Raji (cell line): ENCODE data around the gene RAB41.

Experiments used
- POLR2A ChIP-seq: IDR thresholded peaks from 2 replicates; pipeline ENCODE4 v1.6.1; 2011; ENCODE audit warnings: low read depth, low read length, control low read depth; ENCODE audit not compliant: insufficient read depth

The RAB41 gene

GRCh38 chrX:70279081-70279480 is 2.9 kb upstream of the RAB41 start:
- no peak for TF ChIP-seq POLR2A

DNA sequence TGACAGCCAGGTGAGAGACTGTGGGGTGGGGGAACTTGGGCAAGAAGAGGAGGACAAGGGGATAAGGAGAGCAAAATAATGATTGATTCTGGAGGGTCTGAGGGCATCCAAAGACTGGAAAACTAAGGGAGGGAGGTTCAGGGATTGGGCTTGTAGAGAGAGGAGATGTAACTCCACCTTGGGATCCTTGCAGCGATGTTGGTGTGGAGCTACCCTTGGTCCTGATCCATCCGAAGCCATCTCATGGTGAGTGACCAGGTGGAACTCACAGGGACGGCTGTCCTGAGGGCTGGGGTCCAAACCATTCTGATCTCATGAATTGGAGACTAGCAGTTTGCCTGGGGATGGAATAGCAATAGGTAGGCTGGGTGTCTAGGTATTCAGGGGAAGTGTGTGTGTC is 1.4 kb upstream of the RAB41 start:
- no peak for TF ChIP-seq POLR2A

DNA sequence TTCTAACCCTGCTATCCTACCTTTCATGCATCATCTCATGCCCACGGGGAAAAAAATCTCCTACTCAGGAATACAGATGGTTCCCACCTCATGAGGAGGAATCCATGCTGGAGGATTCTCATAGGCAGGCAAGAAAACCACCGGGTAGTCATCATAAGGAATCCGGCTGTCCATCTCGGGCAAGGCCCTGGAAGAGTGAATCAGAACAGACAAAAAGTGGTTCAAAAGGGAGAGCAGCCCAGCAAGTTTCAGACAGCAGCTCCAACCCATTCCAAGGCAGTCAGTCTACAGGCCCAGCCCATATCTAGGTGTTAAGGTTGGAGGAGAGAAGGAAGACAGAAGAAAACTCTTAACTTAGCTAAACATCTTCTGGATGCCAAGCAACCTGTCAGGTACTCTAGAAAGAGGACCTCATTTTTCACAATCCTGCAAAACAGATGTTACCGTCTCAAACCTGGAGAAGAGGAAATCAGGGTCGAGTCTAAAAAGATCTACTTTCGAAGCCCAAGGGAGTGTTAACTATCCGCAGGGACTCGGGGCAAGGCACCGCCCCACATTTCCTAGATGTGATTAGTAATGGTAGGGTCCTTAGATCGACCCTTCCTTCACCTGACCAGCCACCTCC is 7.3 kb downstream of the RAB41 start:
- no peak for TF ChIP-seq POLR2A

- peak; percentile 77 for TF ChIP-seq POLR2A
These were observed 8.1 kb downstream of the RAB41 start, which contains the start of the genes KIF4A and PDZD11 for GRCh38 chrX:70289793-70290770. Gene KIF4A (plus strand): TSS chrX:70290104. CDS start chrX:70290459, 355 bp downstream. Gene PDZD11 (minus strand): TSS chrX:70289927. CDS start chrX:70289341, 586 bp downstream.

- no peak for TF ChIP-seq POLR2A
These were observed 10.8 kb downstream of the RAB41 start for GRCh38 chrX:70292788-70293187.

DNA sequence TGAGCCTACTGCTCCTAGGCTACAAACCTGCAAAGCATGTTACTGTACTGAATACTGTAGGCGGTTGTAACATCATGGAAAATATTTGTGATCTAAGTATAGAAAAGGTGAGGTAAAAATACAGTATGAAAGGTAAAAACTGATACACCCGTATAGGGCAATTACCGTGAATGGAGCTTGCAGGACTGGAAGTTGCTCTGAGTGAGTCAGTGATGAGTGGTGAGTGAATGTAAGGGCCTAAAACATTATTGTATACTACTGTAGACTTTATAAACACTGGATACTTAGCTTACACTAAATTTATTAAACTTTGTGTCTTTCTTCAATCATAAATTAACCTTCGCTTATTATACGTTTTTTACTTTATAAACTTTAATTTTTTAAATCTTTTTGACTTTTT is 11.6 kb downstream of the RAB41 start:
- no peak for TF ChIP-seq POLR2A

GRCh38 chrX:70301716-70302115 is 19.7 kb downstream of the RAB41 start:
- no peak for TF ChIP-seq POLR2A

GRCh38 chrX:70313503-70313902 is 31.5 kb downstream of the RAB41 start:
- no peak for TF ChIP-seq POLR2A

DNA sequence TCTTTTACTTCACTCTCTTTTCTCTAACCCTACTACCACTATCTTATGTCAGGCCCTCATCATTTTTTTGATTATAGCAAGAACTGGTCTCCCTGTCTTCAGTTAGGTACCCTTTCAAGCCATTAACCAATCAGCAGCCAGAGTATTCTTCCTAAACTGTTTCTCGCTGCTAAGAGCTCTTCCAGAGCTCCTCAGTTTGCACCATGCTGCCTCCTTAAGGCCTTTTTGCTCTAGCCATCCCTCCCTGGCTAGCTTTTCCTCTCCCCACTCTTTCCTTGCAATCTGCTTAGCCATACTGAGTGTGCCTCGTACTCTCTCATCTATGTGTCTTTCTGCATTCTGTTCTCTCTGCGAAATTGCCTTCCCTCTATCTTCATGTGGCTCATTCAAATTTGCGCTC is 40.8 kb downstream of the RAB41 start:
- no peak for TF ChIP-seq POLR2A

- TF ChIP-seq POLR2A = no peak
These were observed 42.4 kb downstream of the RAB41 start for GRCh38 chrX:70324326-70324725.

- TF ChIP-seq POLR2A = no peak
These were observed 49.2 kb downstream of the RAB41 start for GRCh38 chrX:70331161-70331560.

DNA sequence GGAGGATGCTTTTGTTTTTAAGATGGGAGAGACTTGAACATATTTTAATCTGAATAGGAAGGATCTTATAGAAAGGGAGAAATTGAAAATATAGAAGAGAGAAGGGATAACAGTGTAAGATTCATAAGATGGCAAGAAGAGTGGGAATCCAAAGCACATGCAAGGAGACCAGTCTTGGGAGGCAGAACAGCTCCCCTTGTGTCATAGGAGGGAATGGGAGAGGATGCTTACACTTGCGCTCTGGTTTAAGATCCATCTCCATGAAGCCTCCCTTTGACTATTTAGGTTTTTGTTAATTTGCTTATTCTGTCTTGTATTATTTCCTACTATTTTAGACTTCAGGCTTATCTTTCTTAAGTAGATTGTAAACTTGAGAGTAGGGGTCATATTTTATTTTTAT is 50.6 kb downstream of the RAB41 start:
- TF ChIP-seq POLR2A = no peak
